NAMALWA (cell line): Measurements from ENCODE around the gene MLN.

Source experiments
- DNase-seq: peaks from one replicate; pipeline ENCODE4 v3.0.0-alpha.2; 2015; ENCODE audit warnings: low spot score

Gene MLN, protein sequence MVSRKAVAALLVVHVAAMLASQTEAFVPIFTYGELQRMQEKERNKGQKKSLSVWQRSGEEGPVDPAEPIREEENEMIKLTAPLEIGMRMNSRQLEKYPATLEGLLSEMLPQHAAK

GRCh38 chr6:33803571-33804053, at the start of gene MLN:
MLN (minus strand) TSS chr6:33804003; CDS start chr6:33801163, 2,840 bp downstream.
- DNase-seq: no peak

DNA sequence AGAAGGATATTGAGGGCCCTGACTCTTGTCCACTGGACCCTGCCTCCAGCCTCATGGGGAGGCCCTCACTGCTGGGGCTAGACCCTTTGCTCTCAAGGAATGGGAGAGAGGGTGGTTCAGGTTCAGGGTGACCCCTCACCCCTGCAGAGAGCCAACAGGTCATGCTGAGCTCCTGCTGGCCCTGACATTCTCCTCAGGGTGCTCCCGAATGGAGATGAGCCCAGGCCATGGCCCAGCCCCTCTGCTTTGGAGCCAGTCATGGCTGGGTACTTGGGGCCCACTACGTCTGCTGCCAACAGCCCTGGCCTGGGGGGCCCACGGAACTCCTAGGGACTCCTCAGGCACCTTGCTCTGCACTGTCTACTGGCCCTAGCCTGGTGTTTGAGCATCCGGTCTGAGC, 49.2 kb upstream of the MLN start:
- DNase-seq: no peak

GRCh38 chr6:33851959-33852358, 48.2 kb upstream of the MLN start:
- DNase-seq: no peak

DNA sequence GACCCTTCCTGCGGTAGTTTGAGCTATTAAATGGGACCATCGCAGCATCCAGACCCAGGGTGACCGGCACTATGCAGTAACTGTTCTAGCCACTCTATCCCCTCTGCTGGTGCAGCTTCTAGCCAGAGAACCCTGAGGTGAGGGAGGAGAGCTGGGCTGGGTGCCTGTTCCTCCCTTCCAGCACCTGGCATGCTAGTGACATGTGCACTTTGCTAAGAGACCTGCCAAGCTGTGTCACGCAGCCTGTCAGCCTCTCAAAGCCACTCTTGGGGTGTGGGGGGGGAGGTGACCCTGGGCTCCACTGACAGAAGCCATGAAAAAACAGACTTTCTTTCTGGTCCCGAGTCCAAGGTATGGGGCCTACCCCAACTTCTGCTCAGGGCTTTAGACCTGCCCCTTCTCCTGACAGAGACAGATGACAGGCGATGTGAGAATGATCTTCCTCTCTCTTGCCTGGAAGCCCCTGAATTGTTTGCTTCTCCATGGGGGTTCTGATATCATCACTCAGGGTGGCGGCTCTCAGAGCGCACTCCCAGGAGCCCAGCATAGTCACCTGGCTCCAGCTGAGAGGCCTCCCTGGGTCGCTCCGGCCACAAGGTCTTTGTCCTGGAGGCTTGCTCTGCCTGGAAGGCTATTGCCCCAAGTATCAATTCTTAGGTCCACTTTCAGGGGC, 47.2 kb upstream of the MLN start:
- DNase-seq: no peak

DNA sequence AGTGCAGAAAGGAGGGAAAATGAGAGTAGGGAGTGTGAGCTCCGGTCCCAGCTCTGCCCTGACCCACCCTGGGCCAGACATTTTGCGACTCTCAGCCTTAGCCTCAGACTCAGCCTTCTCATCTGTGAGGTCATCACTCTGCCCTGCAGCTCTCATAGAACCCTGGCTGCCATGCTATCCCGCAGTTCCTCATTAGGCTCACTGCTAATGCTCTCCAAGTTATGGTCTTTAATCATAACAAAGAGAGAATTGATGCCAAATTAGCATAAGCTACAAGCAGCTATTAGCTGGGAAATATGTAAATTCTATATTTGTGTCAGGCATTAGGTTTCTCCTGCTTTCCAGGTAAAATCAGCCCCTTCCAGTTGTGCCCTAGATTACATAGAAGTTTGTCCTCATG, 46.5 kb upstream of the MLN start:
- no peak for DNase-seq

- no peak for DNase-seq
Observed at GRCh38 chr6:33849500-33850075, 45.8 kb upstream of the MLN start.

- no peak for DNase-seq
Observed at GRCh38 chr6:33848484-33848883, 44.7 kb upstream of the MLN start.

DNA sequence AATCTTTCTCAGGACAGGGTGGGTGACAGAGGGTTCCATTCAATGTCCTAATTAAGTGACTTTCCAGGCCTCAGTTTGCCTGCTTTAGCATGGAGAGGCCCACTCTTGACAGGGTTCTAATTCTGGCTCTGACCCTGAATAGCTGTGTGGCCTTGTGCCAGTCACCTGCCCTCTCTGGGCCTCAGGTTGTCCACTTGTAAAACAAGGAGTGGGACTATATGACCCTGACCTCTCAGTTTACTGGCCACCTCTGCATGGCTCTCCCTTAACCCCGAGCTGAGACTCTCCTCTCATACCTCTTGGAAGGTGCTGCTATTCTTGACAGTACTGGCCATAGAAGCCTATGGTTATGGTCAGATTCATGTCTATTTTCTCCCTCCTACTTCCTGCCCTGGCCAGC, 44.1 kb upstream of the MLN start:
- DNase-seq: no peak

DNA sequence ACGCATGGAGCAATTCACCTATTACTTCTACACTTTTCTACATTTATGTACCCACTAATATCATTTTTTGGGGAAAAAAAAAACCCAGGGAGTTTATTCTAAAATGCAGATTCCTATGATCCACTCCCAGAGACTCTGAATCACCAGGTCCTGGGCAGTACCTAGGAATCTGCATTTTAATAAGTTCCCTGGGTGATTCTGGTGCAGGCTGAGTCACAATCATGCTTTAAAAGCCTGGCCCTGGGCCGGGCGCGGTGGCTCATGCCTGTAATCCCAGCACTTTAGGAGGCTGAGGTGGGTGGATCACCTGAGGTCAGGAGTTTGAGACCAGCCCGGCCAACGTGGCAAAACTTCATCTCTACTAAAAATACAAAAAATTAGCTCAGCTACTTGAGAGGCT, 43.3 kb upstream of the MLN start:
- DNase-seq: no peak

DNA sequence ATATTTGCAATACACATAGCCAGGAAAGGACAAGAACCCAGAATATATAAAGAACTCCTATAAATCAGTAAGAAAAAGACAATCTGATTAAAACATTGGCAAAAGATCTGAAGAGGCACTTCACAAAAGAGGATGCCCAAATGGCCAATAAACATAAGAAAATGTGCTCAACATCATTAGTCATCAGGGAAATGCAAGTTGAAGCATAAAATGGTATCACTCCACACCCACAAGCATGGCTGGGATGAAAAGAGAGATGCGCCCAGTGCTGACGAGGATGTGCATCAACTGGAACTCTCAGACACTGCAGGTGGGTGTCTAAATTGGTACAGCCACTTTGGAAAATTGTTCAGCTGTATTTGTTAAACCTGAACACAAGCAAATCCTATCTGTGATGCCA, 42.4 kb upstream of the MLN start:
- DNase-seq: no peak

DNA sequence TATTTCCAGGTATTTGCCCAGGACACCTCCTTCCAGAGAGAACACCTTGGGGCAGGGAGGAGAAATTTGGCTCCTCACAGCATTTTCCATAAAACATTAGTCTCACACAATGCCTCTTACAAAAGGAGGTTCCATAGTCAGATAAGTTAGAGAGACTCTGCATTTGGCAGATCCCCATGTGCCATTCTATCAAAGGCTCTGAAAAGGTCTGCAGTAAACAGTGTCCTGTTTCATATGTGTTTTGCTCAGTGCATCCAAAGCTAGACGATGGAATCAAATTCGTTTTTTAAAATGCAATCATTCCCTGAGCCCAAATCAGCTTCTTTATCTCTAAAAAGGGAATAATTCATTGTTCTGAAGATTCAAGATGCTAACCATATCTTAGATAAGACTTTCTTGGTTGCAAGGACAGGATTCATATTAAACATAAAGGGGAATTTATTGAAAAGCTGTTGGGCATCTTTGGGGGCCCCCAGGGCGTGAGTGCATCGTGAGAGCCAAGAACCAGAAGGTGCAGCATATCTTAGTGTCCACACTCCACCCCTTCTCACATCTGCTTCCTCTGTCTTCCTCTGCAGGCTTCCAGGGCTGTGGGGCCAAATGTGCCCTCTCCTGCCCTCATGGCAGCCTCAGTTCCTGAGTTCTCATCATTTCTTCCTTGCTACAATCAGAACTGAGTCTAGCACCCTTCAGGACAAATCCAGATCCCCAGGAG, 41.4 kb upstream of the MLN start:
- no peak for DNase-seq

GRCh38 chr6:33843131-33844121, 39.6 kb upstream of the MLN start:
- no peak for DNase-seq

DNA sequence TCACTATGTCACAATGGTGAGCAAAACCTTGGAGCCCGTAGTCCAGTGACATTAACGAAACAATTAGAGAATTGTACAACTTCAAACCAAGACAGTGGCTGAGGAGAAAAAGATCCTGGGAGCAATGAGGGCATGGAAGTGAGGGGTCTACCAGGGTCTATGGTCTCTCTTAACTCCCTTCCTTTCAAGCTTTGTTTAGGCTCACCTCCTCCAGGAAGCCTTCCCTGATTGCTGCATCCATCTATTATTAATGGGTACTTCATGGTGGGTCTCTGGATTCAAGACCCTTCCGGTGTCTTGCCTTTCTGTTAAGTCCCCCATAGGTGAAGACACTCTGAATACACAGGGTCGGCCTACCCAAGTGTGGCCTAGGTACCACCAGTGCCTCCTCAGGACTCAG, 38.1 kb upstream of the MLN start:
- DNase-seq: no peak

DNA sequence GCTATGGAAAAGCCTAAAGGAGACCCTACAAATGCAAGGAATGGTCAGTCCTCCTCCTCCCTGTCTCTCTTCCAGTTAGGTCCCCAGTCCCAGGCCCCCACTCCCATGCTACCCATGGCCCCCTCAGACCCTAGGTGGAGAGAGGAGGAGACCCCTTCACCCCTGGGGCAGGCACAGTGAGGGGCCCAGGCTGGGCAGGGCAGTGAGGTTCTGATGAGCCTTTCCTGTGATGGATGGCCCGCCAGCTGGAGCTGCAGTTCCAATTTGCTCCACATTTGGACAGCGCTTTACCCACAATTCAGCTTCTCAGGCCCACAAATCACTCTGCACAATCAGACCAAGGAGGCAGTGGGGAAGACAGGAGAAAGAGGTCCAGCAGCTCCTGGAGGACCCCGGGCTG, 37.3 kb upstream of the MLN start:
- no peak for DNase-seq

- no peak for DNase-seq
Observed at GRCh38 chr6:33840048-33840926, 36.5 kb upstream of the MLN start.

- DNase-seq: no peak
Observed at GRCh38 chr6:33839399-33840047, 35.7 kb upstream of the MLN start.

GRCh38 chr6:33838983-33839382, 35.2 kb upstream of the MLN start:
- no peak for DNase-seq

GRCh38 chr6:33837971-33838665, 34.3 kb upstream of the MLN start:
- no peak for DNase-seq

GRCh38 chr6:33836806-33837469, 33.1 kb upstream of the MLN start:
- DNase-seq: no peak
